Kidney epithelial cell (primary cell): ENCODE measurements around the gene RPUSD4. TPM values are rescaled to one million over a fixed set of nuclear protein-coding genes. Genes with fewer than 3 reads are reported as not detected.
A peak's percentile ranks its signal among the peaks of the same experiment; 100 is the strongest.

Source experiments
- DNase-seq: peaks from one replicate; pipeline ENCODE4 v3.0.0-alpha.2; 2010; ENCODE audit warnings: low read depth
- H3K27me3 ChIP-seq: 2 replicates; pipeline ENCODE4 v1.6.0; 2011; ENCODE audit warnings: low read length; ENCODE audit not compliant: control insufficient read depth, insufficient read depth
- H3K36me3 ChIP-seq: 2 replicates; pipeline ENCODE4 v1.5.1; 2011; ENCODE audit warnings: low read length; ENCODE audit not compliant: control insufficient read depth, insufficient read depth
- H3K4me3 ChIP-seq: 2 replicates; pipeline ENCODE4 v1.5.1; 2011; ENCODE audit warnings: low read depth, mild to moderate bottlenecking, control low read depth, low read length
- total RNA-seq: library from RNA; depleted of rRNA; stranded (reverse); fragments of >200 nt; gene quantifications from 2 replicates; pipeline ENCODE4 v1.2.3, GENCODE V29; 2015
- TF ChIP-seq, protein P1 (sequence below): IDR thresholded peaks from 2 replicates; pipeline ENCODE4 v1.5.1; 2011; ENCODE audit warnings: mild to moderate bottlenecking, moderate library complexity, low read length, control low read depth, inconsistent platforms; ENCODE audit not compliant: insufficient read depth, poor library complexity, severe bottlenecking

RPUSD4 gene
- total RNA-seq, 1 donor from 2014 or later: 25.5 TPM

DNA sequence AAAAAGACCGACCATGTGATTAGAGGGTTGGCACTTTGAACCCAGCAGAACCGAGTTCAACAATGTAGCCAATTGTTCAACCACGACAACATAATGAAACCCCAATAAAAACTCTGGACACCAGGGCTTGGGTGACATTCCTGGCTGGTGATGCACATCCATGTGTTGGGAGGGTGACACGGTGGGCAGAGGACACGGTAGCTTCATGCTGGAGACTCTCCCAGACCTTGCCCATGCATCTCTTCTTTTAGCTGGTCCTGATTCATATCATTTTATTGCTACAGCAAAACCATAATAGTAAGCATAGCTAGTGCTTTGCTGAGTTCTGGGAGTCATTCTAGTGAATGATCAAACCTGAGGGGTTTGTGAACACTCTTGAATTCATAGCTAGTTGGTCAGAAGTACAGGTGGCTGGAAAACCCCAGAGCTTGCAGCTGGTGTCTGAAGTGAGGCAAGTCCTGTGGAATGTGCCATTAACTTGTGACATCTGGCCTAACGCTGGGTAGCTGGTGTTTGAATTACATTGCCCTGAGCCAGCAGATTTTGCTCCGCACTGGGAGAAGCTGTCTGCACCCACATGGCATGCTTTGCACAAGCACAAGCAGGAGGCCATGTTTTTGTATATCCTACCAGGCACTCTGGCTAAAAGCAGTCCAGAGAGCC is 14.0 kb downstream of the RPUSD4 start:
- DNase-seq: peak; percentile 97
- H3K36me3 ChIP-seq: no peaks in the 10 kb centered on the region

DNA sequence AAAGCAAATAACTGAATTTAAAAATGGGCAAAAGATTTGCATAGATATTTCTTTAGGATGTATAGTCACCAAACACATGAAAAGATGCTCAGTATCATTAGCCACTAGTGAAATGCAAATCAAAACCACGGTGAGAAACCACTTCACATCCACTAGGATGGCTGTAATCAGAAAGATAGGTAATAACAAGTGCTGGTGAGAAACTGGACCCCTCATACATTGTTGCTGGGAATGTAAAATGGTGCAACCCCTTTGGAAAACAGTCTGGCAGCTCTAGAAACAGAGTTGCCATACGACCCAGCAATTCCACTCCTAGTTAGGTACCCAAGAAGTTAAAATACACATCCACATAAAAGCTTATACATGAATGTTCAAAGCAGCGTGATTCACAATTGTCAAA is 16.3 kb downstream of the RPUSD4 start:
- TF ChIP-seq, protein P1, sequence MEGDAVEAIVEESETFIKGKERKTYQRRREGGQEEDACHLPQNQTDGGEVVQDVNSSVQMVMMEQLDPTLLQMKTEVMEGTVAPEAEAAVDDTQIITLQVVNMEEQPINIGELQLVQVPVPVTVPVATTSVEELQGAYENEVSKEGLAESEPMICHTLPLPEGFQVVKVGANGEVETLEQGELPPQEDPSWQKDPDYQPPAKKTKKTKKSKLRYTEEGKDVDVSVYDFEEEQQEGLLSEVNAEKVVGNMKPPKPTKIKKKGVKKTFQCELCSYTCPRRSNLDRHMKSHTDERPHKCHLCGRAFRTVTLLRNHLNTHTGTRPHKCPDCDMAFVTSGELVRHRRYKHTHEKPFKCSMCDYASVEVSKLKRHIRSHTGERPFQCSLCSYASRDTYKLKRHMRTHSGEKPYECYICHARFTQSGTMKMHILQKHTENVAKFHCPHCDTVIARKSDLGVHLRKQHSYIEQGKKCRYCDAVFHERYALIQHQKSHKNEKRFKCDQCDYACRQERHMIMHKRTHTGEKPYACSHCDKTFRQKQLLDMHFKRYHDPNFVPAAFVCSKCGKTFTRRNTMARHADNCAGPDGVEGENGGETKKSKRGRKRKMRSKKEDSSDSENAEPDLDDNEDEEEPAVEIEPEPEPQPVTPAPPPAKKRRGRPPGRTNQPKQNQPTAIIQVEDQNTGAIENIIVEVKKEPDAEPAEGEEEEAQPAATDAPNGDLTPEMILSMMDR: no peak
- H3K27me3 ChIP-seq: no peaks in the 10 kb centered on the region
- no peak for DNase-seq
- no peak overlapping the region for H3K4me3 ChIP-seq
- H3K36me3 ChIP-seq: no peaks in the 10 kb centered on the region

More for the DNA sequence above, 14.0 kb downstream of the RPUSD4 start:
- H3K4me3 ChIP-seq: no peak overlapping the region
- TF ChIP-seq, protein P1: no peak
- H3K27me3 ChIP-seq: no peaks in the 10 kb centered on the region

DNA sequence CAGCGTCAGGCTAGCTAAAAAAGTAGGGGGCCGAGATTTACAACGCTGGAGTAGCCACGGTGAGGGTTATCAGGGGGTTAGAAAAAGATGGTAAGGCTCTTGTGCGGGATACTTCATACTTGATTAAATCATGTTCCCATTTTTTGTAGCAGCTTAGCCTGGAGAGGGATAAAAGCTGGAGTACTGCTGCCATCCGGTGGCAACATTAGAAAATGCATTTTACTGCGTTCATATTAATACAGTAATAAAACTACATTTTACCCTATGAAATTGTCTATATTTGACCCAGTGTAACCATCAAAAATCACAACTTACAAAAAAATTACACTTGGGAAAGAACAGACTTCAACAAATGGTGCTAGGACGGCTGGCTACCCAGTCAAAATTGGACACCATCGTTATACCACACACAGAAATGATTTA is 17.3 kb downstream of the RPUSD4 start:
- DNase-seq: no peak
- Histone ChIP-seq H3K27me3 (no peaks in the 10 kb centered on the region), H3K4me3 (no peak overlapping the region), H3K36me3 (no peaks in the 10 kb centered on the region)
- TF ChIP-seq, protein P1: peak; percentile 50

DNA sequence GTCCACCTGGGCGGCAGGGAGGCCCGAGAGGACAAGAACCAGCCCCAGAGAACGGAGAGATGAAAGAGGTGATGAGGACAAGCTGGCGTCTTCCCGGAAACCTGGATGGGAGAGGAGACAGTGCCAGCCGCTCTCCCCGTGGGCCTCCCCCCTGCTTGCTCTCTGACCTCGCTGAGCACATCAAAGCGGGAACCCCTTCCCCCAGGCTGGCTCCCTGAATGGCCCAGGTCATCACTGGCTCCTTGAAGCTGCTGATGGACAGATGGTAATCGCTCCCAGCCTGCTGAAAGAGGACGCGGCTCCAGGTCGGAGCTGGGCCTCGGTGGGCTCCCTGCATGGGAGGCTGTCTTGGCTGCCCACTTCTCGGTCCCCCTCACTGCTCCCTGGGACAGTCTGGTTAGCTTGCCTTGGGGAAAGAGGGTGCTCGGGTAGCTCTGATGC is 18.4 kb downstream of the RPUSD4 start:
- TF ChIP-seq, protein P1: no peak
- Histone ChIP-seq H3K36me3 (no peaks in the 10 kb centered on the region), H3K4me3 (no peak overlapping the region), H3K27me3 (no peaks in the 10 kb centered on the region)
- DNase-seq: no peak

DNA sequence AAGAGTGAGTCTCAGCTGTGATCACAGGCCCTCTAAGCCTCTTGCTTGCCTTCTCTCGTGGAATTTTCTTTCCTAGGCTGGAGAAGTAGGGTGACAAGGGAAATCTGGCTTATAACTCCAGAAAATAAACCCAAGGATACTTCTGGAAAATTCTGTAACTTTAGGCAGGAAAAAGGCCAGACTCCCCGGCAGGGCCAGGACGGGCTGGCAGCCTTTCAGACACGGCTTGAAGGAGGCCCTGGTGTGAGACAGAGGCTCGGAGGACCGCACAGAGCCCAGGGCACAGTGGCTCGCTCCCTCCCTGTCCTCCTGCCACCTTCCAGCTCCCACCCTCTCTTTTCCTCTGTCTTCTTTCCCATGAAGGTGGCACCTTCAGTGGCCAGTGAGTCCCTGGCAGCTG is 19.1 kb downstream of the RPUSD4 start:
- Histone ChIP-seq H3K27me3 (no peaks in the 10 kb centered on the region), H3K36me3 (no peaks in the 10 kb centered on the region), H3K4me3 (no peak overlapping the region)
- no peak for DNase-seq
- TF ChIP-seq, protein P1: no peak
